Gastroesophageal sphincter (tissue), 4 donors: ENCODE measurements around the gene GALNTL6. TPM values are rescaled to one million over a fixed set of nuclear protein-coding genes. Genes with fewer than 3 reads are reported as not detected.

Experiments used
- ATAC-seq: fragments of 150-250 bp; one replicate; pipeline ENCODE4 v1.9.1; 2016; ENCODE audit warnings: mild to moderate bottlenecking, moderate library complexity
- H3K27ac ChIP-seq, 4 donors: fragments of 200-600 bp; sonication (generic) in 3 of 4; 1 replicate in 3 of 4; 2 replicates in 1 of 4; pipeline ENCODE4 v1.5.1; 2016 to 2019
- H3K27me3 ChIP-seq: fragments of 200-600 bp; sonication (generic); one replicate; pipeline ENCODE4 v1.5.1; 2019
- H3K36me3 ChIP-seq, 2 donors: fragments of 200-600 bp; sonication (generic); one replicate each; pipeline ENCODE4 v1.5.1; 2019; ENCODE audit warnings: control low read depth in 1 of 2
- H3K4me1 ChIP-seq, 3 donors: fragments of 200-600 bp; sonication (generic); 1 replicate in 2 of 3; 2 replicates in 1 of 3; pipeline ENCODE4 v1.5.1; 2016 to 2019; ENCODE audit warnings: control low read depth in 2 of 3
- H3K4me3 ChIP-seq, 2 donors: fragments of 200-600 bp; sonication (generic); one replicate each; pipeline ENCODE4 v1.5.1; 2019; ENCODE audit warnings: mild to moderate bottlenecking in 1 of 2, moderate library complexity in 1 of 2
- H3K9me3 ChIP-seq, 3 donors: fragments of 200-600 bp; sonication (generic); one replicate each; pipeline ENCODE4 v1.5.1; 2017 to 2019; ENCODE audit warnings: control low read depth in 2 of 3
- CTCF ChIP-seq, 4 experiments: fragments of 200-600 bp in 2 of 4; fragments of 450-650 bp in 2 of 4; sonication (generic) in 1 of 4; IDR thresholded peaks; one replicate each; pipeline ENCODE4 v1.5.1; 2017 to 2019; ENCODE audit warnings: antibody characterized with exemption in 4 of 4, mild to moderate bottlenecking in 2 of 4, moderate library complexity in 2 of 4
- EP300 ChIP-seq: sonication (generic); formaldehyde crosslinking; IDR thresholded peaks from one replicate; pipeline ENCODE4 v1.6.1; 2017; ENCODE audit warnings: antibody characterized with exemption, mild to moderate bottlenecking
- POLR2A ChIP-seq, 2 donors: fragments of 450-650 bp; IDR thresholded peaks; one replicate each; pipeline ENCODE4 v1.6.1; 2017; ENCODE audit warnings: antibody characterized with exemption in 2 of 2, mild to moderate bottlenecking in 2 of 2, moderate library complexity in 1 of 2
- POLR2AphosphoS5 ChIP-seq: sonication (generic); formaldehyde crosslinking; IDR thresholded peaks from one replicate; pipeline ENCODE4 v1.6.1; 2017; ENCODE audit warnings: antibody characterized with exemption
- WGBS, 2 donors: methylation state at CpG; one replicate each; pipeline ENCODE4 v1.1.5; 2018; ENCODE audit warnings: low coverage in 1 of 2; 5-methylcytosine and 5-hydroxymethylcytosine counted together
- total RNA-seq, 4 donors: library from RNA; depleted of rRNA; stranded (reverse); fragments of >200 nt; gene quantifications; one replicate each; pipeline ENCODE4 v1.1.0, GENCODE V29; 2016

Gene GALNTL6
- total RNA-seq, 4 donors from 2014 or later, result not detected

- no peaks in the 10 kb centered on the region for H3K27me3 ChIP-seq
- no peaks in the 10 kb centered on the region for H3K36me3 ChIP-seq
- H3K4me1 ChIP-seq, result no peaks in the 10 kb centered on the region
- no peak overlapping the region for H3K27ac ChIP-seq
- 61 to 67% methylated on average over 1 to 2 of the region's 2 CpGs for WGBS, 2 donors
- no peak for ATAC-seq
- no peaks in the 10 kb centered on the region for H3K9me3 ChIP-seq
- H3K4me3 ChIP-seq, result no peak overlapping the region
- TF ChIP-seq POLR2A (IDR thresholded peaks at IDR 0.05) (no peak), EP300 (no peak), CTCF (IDR thresholded peaks at IDR 0.05) (no peak), POLR2AphosphoS5 (no peak)
These were observed 835.3 kb downstream of the GALNTL6 start for GRCh38 chr4:172648471-172648870.

GRCh38 chr4:172649143-172649542 is 835.9 kb downstream of the GALNTL6 start:
- Histone ChIP-seq H3K27ac (no peak overlapping the region), H3K9me3 (no peaks in the 10 kb centered on the region), H3K36me3 (no peaks in the 10 kb centered on the region), H3K4me3 (no peak overlapping the region), H3K27me3 (no peaks in the 10 kb centered on the region), H3K4me1 (no peaks in the 10 kb centered on the region)
- TF ChIP-seq POLR2AphosphoS5 (no peak), CTCF (IDR thresholded peaks at IDR 0.05) (no peak), EP300 (no peak), POLR2A (IDR thresholded peaks at IDR 0.05) (no peak)
- 57 to 76% methylated on average over 2 of the region's 2 CpGs for WGBS, 2 donors
- no peak for ATAC-seq

GRCh38 chr4:172650758-172651530 is 837.7 kb downstream of the GALNTL6 start:
- no peaks in the 10 kb centered on the region for H3K36me3 ChIP-seq
- H3K4me3 ChIP-seq, result no peak overlapping the region
- H3K27me3 ChIP-seq, result no peaks in the 10 kb centered on the region
- no peak overlapping the region for H3K27ac ChIP-seq
- H3K4me1 ChIP-seq, result peaks cover 0 to under 1% (median 0%) of the 10 kb centered on the region in 3 donors
- no peaks in the 10 kb centered on the region for H3K9me3 ChIP-seq
- ATAC-seq, result no peak
- TF ChIP-seq POLR2A (IDR thresholded peaks at IDR 0.05) (no peak), POLR2AphosphoS5 (no peak)
- WGBS, 2 donors, result 73 to 91% methylated on average over 1 of the region's 1 CpG

- ATAC-seq, result no peak
- Histone ChIP-seq H3K27me3 (no peaks in the 10 kb centered on the region), H3K4me3 (no peak overlapping the region), H3K27ac (no peak overlapping the region), H3K4me1 (peaks cover 0 to 11% (median 0%) of the 10 kb centered on the region in 3 donors), H3K9me3 (no peaks in the 10 kb centered on the region), H3K36me3 (no peaks in the 10 kb centered on the region)
- TF ChIP-seq POLR2A (IDR thresholded peaks at IDR 0.05) (no peak), CTCF (IDR thresholded peaks at IDR 0.05) (no peak), EP300 (no peak), POLR2AphosphoS5 (no peak)
- WGBS, 2 donors, result 68 to 71% methylated on average over 1 to 2 of the region's 2 CpGs
These were observed 838.8 kb downstream of the GALNTL6 start for GRCh38 chr4:172651961-172652360.

- 63 to 71% methylated on average over 1 of the region's 1 CpG for WGBS, 2 donors
- Histone ChIP-seq H3K36me3 (no peaks in the 10 kb centered on the region), H3K9me3 (no peaks in the 10 kb centered on the region), H3K27ac (no peak overlapping the region), H3K27me3 (no peaks in the 10 kb centered on the region), H3K4me1 (peaks cover 0 to 13% (median 0%) of the 10 kb centered on the region in 3 donors), H3K4me3 (no peak overlapping the region)
- ATAC-seq, result no peak
- no peak for TF ChIP-seq POLR2AphosphoS5
- TF ChIP-seq CTCF (IDR thresholded peaks at IDR 0.05), result no peak
- no peak for TF ChIP-seq EP300
- TF ChIP-seq POLR2A (IDR thresholded peaks at IDR 0.05), result no peak
These were observed 839.2 kb downstream of the GALNTL6 start for GRCh38 chr4:172652369-172652768.
